Measurements from ENCODE around the gene GINS1. TPM values are rescaled to one million over a fixed set of nuclear protein-coding genes. Genes with fewer than 3 reads are reported as not detected.

Gene GINS1
- total and polyA plus RNA-seq, 10 donors, result 0.85 to 3.9 (median 2.7) TPM

- intact Hi-C loops (cut with DNase I; ENCODE audit: low total_unique reads), result no loop called here
- no peak for DNase-seq
- Histone ChIP-seq H3K27ac (no peak overlapping the region), H3K4me3 (no peak overlapping the region), H3K27me3 (replicated peaks in 1 of 7) (no peaks in the 10 kb centered on the region), H3K9me3 (no peaks in the 10 kb centered on the region), H3K36me3 (peaks cover 0 to 30% (median under 1%) of the 10 kb centered on the region in 6 donors), H3K4me1 (no peaks in the 10 kb centered on the region)
- WGBS, 5 donors, result 83 to 93% (median 92%) methylated on average over 7 to 10 of the region's 10 CpGs
- TF ChIP-seq POLR2A (IDR thresholded peaks at IDR 0.05) (no peak), CTCF (IDR thresholded peaks at IDR 0.05 in 8 of 11, conservative IDR thresholded peaks at IDR 0.05 in 3 of 11) (no peak), POLR2AphosphoS5 (IDR thresholded peaks at IDR 0.05) (no peak)
Observed at GRCh38 chr20:25493748-25494505, 86.5 kb downstream of the GINS1 start.

- H3K36me3 ChIP-seq, result peaks cover 0 to 23% (median 0%) of the 10 kb centered on the region in 6 donors
- no peaks in the 10 kb centered on the region for H3K27me3 ChIP-seq (replicated peaks in 1 of 7)
- H3K9me3 ChIP-seq, result no peaks in the 10 kb centered on the region
- no peak overlapping the region for H3K4me3 ChIP-seq
- 77 to 96% (median 90%) methylated on average over 10 to 17 of the region's 17 CpGs for WGBS, 5 donors
- intact Hi-C loops (cut with DNase I; ENCODE audit: low total_unique reads), result no loop called here
- H3K27ac ChIP-seq, result no peak overlapping the region
- no peak for TF ChIP-seq POLR2A (IDR thresholded peaks at IDR 0.05)
- TF ChIP-seq POLR2AphosphoS5 (IDR thresholded peaks at IDR 0.05), result no peak
- TF ChIP-seq CTCF (IDR thresholded peaks at IDR 0.05 in 8 of 11, conservative IDR thresholded peaks at IDR 0.05 in 3 of 11), result no peak
- no peaks in the 10 kb centered on the region for H3K4me1 ChIP-seq
- DNase-seq, result no peak
Observed at GRCh38 chr20:25494506-25495188, 87.2 kb downstream of the GINS1 start.

- no peak for DNase-seq
- WGBS, 5 donors, result 90 to 95% (median 93%) methylated on average over 13 to 18 of the region's 18 CpGs
Observed at GRCh38 chr20:25495189-25495824, 87.8 kb downstream of the GINS1 start.

More at GRCh38 chr20:25495189-25495824, 87.8 kb downstream of the GINS1 start:
- intact Hi-C loops (cut with DNase I; ENCODE audit: low total_unique reads), result no loop called here
- Histone ChIP-seq H3K4me1 (no peaks in the 10 kb centered on the region), H3K9me3 (no peaks in the 10 kb centered on the region), H3K36me3 (peaks cover 0 to 19% (median 0%) of the 10 kb centered on the region in 6 donors), H3K4me3 (no peak overlapping the region), H3K27me3 (replicated peaks in 1 of 7) (no peaks in the 10 kb centered on the region), H3K27ac (no peak overlapping the region)
- TF ChIP-seq POLR2AphosphoS5 (IDR thresholded peaks at IDR 0.05) (no peak), POLR2A (IDR thresholded peaks at IDR 0.05) (no peak), CTCF (IDR thresholded peaks at IDR 0.05 in 8 of 11, conservative IDR thresholded peaks at IDR 0.05 in 3 of 11) (no peak)
